ENCODE measurements around the gene PDE9A. TPM values are rescaled to one million over a fixed set of nuclear protein-coding genes. Genes with fewer than 3 reads are reported as not detected.
"Not testable (repeated sequence)": the region's sequence is repeated elsewhere in the genome, so short reads cannot be mapped to it uniquely, and the experiment has no call there.

PDE9A gene
- 44.3 TPM for polyA plus RNA-seq (ENCODE audit: insufficient read length)
- long read RNA-seq, donor 1, partial matches to known transcripts = 0 of 7 reads
- long read RNA-seq, donor 1, other reads (novel, unspliced or antisense) = 0 of 7 reads
- long read RNA-seq, donor 2, partial matches to known transcripts = 0 of 7 reads
- long read RNA-seq, donor 2, other reads (novel, unspliced or antisense) = 0 of 7 reads
- long read RNA-seq, donor 3, partial matches to known transcripts = 0 of 4 reads
- long read RNA-seq, donor 3, other reads (novel, unspliced or antisense) = 0 of 4 reads
- long read RNA-seq, donor 4, partial matches to known transcripts = 0 of 1 reads
- long read RNA-seq, donor 4, other reads (novel, unspliced or antisense) = 0 of 1 reads
- long read RNA-seq, donor 5, transcript PDE9A-204 (19 exons, 1,883 nt) = major isoform, 6 of 13 reads
- long read RNA-seq, donor 5, partial matches to known transcripts = 0 of 13 reads
- long read RNA-seq, donor 5, other reads (novel, unspliced or antisense) = 0 of 13 reads
- long read RNA-seq, donor 6, partial matches to known transcripts = 0 of 9 reads
- long read RNA-seq, donor 6, other reads (novel, unspliced or antisense) = 0 of 9 reads
- long read RNA-seq, donor 7, partial matches to known transcripts = 0 of 9 reads
- long read RNA-seq, donor 7, other reads (novel, unspliced or antisense) = 0 of 9 reads
- long read RNA-seq, donor 8, partial matches to known transcripts = 0 of 1 reads
- long read RNA-seq, donor 8, other reads (novel, unspliced or antisense) = 0 of 1 reads

DNA sequence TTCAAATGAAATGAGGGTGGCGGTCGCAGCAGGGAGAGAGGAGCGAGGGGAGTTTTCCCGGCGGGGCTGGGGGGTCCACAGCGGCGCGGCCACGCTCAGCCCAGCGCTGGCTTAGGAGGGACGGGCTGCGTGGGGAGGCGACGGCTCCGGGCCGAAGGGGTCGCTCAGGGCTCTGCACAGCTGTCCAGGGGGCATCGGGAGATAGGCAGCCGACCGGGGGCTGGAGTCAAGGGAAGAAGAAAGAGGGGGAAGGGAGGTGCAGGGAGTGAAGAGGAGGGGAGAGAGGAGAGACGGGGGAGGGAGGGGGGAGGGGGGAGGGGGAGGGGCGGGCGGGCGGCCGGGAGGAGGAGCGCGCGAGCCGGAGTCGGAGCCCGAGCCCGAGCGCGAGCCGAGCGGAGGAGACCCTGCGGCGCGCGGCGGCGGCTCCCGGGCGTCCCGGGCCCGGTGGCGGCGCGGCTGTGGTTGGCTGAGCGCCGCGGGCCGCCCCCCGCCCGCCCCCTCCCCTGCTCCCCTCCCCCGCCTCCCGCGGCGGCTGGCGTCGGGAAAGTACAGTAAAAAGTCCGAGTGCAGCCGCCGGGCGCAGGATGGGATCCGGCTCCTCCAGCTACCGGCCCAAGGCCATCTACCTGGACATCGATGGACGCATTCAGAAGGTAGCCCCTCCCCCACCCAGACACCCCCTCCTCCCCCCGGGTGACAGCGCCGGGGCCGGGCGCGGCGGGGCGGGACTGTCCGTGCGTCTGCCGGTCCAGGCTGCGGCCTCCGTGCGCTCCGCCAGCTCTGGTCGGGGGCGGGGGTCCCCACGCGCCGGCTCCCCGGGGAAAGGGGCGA lies at the start of gene PDE9A:
Gene PDE9A (plus strand): TSS at position 391 of the 831 bp plus-strand sequence. CDS start 194 bp downstream, at position 585.
- no peak for DNase-seq

DNA sequence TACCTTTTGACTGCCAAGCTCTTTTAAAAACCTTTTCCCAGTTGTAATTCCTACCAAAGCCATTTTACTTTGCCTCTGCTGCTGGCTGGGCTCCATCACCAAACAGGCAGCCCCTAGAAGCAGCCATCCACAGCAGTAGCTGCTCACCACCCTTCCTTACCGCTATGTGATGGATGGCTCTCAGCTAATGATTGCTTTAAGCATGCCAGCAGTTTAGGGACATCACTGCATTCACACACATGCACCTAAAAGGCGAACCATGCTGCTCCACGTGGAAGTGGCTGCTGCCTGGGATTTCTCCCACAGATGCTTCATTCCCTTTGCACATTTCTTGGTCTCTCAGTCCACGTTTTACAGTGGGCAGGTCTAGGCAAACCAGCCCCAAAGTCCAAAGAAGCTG lies 46.3 kb upstream of the PDE9A start:
- DNase-seq = no peak

DNA sequence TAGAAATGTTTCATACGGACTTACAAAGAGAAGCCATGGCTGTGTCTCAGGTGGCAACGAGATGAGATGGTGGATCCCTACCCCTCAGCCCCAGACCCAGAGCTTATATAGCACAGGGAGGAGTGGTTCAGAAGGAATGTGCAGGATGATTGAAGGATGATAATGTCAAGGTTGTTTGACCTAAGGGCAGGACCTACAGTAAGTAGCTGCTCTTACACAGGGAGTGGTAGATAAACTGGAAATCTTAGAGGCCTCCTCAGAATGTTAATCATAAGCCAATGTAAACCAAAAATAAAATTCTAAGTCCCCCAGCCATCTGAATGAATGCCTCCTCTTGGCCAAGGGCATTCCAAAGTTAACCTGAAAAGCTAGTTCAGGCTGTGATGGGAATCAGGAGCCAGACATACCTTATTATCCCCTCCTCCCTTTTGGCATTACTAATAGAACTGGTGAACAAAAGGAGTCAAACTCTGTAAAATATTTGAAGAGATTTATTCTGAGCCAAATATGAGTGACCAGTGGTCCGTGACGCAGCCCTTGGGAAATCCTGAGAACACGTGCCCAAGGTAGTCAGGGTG lies 45.8 kb upstream of the PDE9A start:
- DNase-seq = no peak

DNA sequence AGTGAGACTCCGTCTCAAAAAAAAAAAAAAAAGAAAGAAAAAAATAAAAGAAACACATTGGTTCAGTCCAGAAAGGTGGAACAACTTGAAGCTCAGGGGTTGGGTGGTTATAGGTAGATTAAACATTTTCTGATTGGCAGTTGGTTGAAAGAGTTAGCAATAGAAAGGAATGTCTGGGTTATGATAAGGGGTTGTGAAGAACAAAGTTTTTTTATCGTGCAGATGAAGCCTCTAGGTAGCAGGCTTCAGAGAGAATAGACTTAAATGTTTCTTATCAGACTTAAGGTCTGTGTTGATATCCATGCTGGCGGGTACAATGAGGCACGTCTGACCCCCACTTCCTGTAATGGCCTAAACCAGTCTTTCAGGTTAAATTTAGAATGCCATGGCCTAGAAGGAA lies 45.0 kb upstream of the PDE9A start:
- no peak for DNase-seq

DNA sequence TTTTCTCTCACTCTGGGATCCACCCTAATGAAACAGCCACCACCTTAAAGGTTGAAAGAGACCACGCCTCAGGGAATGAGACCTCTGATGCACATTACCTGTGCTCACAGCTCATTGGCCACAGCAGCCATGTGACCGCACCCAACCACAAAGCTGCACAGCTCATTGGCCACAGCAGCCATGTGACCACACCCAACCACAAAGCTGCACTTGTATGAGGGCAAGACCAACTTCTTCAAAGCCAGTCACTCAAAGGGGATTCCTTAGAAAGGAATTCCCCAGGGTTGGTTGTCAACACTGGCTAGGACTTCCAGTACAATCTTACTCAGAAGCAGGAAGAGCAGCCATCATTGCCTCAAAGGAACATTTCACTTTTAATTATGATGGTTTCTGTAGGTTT lies 43.6 kb upstream of the PDE9A start:
- no peak for DNase-seq

DNA sequence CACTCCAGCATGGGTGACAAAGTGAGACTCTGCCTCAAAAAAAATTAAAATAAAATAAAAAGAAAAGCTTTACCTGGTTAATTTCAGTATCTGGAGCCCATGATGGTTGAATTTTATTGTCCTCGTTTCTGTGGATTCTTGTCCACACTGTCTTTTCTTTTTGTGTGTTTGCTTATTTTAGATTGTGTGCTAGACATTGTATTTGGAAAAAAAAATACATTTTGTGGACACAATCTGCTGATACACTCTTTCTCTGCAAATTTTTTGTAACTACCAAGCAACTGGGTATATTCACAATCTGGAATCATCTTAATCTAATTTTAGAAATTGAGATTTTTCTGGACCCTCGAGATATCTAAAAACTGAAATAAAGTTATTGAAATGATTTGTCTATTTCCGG lies 41.6 kb upstream of the PDE9A start:
- no peak for DNase-seq

DNA sequence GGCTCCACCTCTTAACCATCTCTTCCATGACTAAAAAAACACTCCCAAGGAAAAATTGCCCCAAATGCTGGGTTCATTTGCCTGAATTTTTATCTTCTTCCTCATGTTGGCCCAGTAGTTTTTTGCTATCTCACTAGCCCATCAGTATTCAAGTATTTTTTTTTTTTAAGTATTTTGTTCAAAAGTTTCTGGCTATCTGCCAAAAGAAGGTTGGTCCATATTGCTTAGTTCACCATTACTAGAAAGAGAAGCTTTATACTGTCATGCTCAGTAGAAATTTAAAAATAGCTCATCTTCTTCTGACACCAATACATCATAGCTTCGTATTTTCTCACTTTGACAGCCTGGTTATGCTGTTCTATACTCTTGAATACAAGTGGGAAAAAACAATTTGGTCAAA lies 41.0 kb upstream of the PDE9A start:
- no peak for DNase-seq

DNA sequence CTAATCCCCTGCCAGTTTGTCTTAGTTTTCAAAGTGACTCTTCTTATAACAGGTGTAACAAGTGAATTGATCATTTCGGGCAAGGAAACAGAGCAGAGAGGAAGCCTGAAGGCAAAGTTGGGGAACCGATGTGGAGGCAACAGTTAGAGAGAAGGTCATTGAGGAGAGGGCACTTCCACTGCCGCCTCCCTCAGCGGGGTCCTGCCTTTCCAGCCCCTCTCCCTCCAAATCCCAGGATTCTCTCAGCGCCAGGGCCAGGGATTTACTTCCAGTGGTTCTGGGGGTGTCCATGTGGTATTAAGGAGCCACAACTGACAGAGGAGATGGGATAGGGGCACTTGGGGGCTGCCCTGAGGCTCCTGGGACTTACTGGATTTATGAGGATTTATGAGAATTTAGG lies 39.7 kb upstream of the PDE9A start:
- DNase-seq = no peak

DNA sequence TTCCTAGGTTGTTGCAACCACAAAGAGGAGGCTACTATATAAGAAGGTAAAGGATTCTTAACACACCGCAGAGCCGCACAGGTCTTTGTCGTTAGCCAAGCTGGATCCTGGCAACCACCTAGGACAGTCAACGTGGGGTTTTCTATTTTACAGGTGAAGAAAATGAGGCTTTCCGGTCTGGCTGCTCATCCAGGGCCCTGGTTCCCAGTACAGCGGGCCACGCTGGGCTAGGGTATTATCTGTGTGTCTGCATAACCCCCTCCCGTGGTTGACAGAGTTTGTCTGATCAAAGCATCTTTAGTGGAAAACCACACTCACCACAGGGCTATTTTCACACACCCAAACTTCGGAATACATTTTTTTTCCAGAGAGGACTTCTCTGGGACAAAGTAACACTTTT lies 39.0 kb upstream of the PDE9A start:
- DNase-seq = no peak

DNA sequence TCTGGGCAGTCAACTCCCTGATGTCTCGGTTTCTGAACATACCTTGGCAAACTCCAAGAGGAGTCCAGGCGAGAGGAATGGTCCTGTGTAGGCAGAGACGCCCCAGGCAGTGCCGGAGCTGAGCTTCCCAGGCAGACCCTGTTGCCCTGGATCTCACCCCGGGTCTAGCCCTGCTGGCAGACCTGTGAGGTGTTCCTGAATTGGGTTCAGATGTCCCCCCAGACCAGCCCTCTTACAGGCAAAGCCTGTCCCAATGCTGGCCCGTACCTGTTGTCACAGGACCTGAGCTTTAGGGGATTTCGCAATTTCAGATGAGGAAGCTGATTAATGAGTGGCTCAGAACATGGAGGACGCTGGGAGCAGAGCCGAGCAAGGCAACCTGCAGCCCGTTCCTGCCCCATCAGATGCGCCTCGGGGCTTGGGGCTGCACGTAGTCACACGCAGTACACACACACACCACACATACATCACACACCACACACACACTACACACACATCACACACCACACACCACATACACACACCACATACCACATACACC lies 38.5 kb upstream of the PDE9A start:
- DNase-seq = no peak

DNA sequence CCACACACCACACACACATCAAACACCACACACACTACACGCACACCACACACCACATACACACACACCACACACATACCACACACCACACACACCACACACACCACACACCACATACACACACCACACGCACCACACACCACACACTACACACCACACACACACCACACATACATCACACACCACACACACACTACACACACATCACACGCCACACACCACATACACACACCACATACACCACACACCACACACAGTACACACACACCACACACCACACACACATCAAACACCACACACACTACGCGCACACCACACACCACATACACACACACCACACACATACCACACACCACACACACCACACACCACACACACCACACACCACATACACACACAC lies 38.0 kb upstream of the PDE9A start:
- DNase-seq = not testable (repeated sequence)

DNA sequence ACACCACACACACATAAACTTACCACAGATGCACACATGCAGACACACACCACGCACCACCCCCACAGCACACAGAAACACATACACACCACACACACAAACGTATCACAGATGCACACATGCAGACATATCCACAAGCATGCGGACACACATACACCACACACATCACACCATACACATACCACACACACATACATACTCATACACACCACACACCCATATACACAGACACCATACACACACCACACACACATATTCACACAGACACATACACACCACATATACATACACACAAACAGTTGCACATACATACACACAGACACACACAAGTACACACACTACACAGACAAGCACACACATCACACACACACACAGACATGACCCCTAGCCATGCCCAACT lies 37.5 kb upstream of the PDE9A start:
- DNase-seq = no peak

DNA sequence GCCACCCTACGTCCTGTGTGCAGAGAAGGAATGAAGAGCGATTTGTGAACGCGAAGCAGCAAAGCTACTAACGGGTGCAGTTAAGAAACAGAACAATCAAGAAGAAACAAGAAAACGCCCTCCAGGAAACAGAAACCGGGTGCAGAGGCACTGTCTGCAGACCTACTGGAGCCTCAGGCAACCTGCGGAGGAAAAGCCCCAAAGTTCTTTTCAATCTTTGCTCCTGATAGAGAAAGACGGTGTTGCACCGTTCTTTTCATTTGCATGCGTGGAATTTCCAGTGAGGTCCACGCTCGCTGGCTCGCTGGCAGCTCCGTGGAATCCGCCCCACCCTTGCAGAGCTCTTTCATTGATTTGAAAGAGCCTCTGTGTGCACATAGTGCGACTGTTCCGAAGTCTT lies 37.0 kb upstream of the PDE9A start:
- DNase-seq = no peak

DNA sequence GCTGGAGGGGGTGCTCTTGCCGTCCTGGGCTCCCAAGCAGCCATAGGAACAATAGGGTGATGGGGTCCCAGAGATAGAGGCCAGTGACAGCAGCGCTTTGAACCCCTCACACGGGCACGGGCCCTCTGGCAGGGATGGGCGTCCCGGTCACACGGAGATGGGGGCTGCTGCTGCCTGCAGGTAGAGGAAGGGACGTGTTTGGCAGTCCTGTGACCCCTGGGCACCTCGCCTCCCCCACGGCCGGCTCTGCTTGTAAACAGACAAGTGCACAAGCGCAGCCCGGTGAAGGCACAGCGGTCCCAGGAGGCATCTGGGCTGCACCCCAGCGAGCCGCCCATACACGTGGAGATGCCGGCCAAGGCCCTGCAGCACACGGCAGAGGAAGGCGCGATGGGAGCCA lies 36.5 kb upstream of the PDE9A start:
- DNase-seq = no peak

DNA sequence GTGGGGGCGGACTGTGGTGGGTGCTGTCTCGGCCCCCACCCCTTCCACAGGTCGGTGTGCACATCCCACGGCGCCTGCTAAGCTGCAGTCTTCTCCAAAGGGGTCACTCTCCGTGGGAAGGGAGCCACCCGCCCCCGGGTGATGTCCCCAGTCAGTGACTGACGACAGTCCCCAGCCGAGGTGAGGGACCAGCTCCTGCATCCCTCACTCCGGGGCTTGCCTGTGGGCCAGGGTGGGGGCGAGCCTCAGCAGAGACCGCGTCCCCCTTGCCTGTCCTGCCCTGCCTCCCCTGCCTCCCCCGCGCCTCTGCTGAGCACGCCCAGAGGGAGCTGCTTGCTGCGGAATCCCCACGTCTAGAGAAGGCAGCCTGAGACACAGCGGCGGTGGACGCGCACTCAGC lies 35.9 kb upstream of the PDE9A start:
- DNase-seq = no peak

DNA sequence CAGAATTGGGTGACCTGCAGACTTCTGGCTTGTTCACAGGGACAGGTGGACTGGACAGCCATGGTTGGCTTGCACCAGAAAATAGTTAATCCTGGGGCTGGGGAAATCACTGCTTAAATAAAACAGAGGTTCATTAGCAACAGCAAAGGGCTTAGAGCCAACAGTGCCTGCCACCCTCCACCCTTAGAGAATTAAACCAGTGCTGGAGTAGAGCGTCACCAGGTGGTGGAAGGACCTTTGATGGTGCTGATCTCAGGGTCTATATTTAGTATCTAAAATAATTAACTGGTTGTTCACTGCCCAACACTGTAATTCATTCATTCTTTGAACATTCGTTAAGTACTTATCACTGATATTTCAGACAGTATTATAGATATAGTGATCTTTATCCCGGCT lies 34.7 kb upstream of the PDE9A start:
- DNase-seq = no peak

DNA sequence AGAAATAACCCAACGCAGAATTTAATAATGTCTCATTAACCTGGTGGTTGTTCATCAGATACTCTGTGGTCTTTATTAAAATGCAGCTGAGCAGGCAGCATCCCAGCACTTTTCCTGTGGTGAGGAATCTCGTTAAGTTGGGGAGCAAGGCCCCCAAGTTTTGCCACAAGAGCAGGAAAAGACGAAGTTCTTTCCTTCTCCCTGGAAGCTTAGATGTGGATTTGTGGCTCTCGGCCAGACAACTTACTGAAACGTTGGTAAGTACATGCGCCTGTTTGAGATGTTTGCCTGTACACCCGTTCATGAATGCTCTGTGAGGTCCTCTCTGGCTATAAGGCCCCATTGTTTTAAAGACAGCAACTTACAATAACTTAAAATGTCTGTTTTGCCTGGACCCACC lies 34.3 kb upstream of the PDE9A start:
- DNase-seq = no peak

DNA sequence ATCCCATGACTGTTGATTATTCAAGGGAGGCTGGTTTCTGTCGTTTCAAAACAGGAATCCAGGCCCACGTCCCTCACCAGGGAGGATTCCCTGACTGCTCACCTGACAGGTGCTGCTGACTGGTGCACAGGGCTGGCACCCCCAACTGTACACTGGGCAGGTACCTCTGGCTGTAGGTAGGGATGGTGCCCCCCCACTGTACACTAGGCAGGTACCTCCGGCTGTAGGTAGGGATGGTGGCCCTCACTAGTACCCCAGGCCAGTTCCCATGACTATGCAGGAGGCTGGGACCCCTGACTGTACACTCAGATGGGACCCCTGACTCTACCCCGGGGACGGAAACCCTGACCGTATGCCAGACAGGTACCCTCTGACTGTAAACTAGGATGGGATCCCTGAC lies 33.6 kb upstream of the PDE9A start:
- no peak for DNase-seq

DNA sequence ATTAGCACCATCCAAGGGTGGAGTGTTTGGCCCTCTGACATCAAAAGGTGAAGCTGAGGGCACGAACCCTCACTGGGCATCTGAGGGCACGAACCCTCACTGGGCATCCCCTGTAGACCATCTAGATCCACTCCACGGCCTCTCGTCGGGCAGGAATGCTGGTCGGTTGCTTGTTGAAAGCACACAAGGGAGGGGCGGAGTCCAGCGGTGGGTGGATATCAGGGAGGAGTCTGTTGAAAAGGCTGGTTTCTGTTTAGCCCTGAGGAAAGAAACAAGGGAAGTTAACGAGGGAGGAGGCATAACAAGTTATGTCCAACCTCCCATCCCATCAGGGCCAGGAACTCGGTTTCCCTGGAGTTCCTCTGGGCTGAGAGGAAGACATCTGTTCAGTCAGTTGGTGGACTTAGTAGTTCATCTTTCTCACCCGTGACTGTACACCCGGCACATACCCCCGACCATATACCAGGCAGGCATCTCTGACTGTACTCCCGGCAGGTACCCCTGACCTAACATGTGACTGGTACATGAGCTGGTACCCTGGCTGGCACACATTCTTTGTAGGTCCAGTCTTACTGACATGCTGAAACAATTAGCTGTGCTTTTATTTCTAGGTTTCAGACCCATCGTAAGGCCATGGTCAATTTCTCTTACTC lies 32.1 kb upstream of the PDE9A start:
- DNase-seq = peak; percentile 73

DNA sequence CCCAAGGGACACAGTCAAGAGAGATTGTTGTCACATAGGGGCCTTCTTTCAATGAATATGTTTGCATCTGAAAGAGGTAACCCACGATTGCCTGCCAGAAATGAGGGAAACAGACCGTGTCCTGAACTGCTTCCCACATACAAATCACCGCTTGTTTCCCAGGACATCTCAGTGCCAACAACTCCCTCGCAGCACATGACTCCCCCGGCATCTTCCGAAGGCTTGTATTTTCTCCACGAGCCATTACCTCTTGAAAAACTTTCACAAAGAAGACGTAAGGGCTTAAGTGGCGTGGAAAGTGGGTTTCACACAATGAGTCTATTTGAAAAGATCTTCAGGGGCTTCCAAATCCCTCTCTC lies 31.6 kb upstream of the PDE9A start:
- DNase-seq = peak; percentile 76

DNA sequence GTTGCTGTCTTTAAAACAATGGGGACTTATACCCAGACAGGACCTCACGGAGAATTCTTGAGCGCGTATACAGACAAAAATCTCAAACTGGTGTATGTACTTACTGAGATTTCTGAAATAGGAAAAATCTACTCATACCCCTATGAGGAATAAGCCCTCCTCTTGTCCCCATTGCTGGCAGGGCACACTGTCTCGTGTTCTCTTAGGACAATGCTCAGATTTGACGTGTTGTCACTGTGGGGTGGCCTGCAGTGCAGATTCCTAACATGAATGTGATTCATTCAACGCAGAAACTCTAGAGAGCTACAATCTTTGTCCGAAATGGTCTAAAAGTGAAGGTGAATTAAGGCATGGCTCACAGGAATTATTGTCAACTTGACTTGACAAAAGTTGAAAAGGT lies 31.1 kb upstream of the PDE9A start:
- no peak for DNase-seq

DNA sequence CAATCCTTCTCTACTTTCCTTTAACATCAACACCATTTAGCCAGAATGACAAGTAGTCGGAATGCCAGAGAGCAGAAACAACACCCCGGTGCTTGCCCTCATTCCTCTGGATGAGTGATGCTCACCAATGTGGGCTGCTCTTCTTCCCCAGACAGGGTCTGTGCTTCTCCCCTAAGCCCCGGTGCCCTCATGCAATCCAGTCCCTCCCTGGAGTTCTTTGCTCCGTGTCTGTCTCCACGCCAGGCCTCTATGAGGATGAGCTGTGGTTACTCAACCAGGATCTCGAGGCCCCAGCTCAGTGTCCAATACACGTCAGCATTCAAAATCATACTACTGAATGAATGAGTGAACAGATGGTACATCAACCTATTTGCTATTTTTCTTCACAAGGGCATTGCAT lies 29.7 kb upstream of the PDE9A start:
- DNase-seq = no peak

Data from left kidney (tissue), 8 donors.